ENCODE measurements around the gene KCNC2.

Gene KCNC2

DNA sequence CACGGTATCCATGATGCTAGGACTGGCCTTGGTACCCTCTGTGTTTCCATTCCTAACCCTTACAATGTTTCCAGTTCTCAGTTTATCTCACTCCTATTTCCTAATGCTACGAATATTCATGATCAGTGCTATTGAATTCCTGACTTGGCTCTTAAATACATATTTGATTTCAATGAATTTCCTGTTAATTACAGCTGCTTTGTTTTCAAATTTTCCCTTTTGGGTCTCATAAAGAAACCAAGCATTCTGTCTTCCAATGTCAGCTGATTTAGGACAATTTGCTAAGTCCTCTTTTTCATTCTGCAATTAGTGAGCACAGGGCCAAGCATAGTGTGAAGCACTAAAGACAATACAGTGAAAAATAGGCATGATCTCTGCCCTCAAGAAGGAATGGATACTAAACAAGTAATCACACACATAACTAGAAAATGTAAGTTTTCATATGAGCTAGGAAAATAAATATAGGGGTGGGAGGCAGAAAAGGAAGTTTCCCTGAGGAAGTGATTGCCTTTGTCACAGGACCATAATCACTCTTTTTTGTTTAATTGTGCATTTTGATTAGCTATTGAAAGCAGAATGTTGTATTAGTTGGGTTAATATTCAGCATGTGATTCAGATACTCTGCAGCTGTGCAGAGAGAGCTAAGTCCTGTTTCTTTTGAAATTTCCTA, 88.5 kb downstream of the KCNC2 start:
- H3K9me2 ChIP-seq (replicated peaks; ENCODE audit: insufficient read depth, low read length): no peaks in the 10 kb centered on the region
- H3K4me2 ChIP-seq (ENCODE audit: low read depth, low read length, poor library complexity, severe bottlenecking): no peak overlapping the region
- no peak for TF ChIP-seq EZH2phosphoT487 (conservative IDR thresholded peaks at IDR 0.05; ENCODE audit: low read length)
- TF ChIP-seq, protein P1, sequence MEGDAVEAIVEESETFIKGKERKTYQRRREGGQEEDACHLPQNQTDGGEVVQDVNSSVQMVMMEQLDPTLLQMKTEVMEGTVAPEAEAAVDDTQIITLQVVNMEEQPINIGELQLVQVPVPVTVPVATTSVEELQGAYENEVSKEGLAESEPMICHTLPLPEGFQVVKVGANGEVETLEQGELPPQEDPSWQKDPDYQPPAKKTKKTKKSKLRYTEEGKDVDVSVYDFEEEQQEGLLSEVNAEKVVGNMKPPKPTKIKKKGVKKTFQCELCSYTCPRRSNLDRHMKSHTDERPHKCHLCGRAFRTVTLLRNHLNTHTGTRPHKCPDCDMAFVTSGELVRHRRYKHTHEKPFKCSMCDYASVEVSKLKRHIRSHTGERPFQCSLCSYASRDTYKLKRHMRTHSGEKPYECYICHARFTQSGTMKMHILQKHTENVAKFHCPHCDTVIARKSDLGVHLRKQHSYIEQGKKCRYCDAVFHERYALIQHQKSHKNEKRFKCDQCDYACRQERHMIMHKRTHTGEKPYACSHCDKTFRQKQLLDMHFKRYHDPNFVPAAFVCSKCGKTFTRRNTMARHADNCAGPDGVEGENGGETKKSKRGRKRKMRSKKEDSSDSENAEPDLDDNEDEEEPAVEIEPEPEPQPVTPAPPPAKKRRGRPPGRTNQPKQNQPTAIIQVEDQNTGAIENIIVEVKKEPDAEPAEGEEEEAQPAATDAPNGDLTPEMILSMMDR (IDR thresholded peaks at IDR 0.05; ENCODE audit: insufficient read depth, low read length, poor library complexity, severe bottlenecking): no peak
- H3K9ac ChIP-seq (ENCODE audit: low read length): no peak overlapping the region
- no peak overlapping the region for H2AFZ ChIP-seq (ENCODE audit: low read depth, low read length, severe bottlenecking)
- H3K27ac ChIP-seq (ENCODE audit: low read depth, low read length): no peak overlapping the region
- no peaks in the 10 kb centered on the region for H3K27me3 ChIP-seq (ENCODE audit: low read length)
- no peaks in the 10 kb centered on the region for H3K79me2 ChIP-seq (ENCODE audit: insufficient read depth, low read length)
- H3K9me3 ChIP-seq (ENCODE audit: insufficient read depth, low read length): no peaks in the 10 kb centered on the region
- no peak overlapping the region for H3K4me3 ChIP-seq (ENCODE audit: insufficient read depth, low read length, poor library complexity, severe bottlenecking)
- no peaks in the 10 kb centered on the region for H3K36me3 ChIP-seq (ENCODE audit: low read length)
- H4K20me1 ChIP-seq (ENCODE audit: low read depth, low read length): no peaks in the 10 kb centered on the region
- H3F3A ChIP-seq (ENCODE audit: insufficient read depth): no peaks in the 10 kb centered on the region

DNA sequence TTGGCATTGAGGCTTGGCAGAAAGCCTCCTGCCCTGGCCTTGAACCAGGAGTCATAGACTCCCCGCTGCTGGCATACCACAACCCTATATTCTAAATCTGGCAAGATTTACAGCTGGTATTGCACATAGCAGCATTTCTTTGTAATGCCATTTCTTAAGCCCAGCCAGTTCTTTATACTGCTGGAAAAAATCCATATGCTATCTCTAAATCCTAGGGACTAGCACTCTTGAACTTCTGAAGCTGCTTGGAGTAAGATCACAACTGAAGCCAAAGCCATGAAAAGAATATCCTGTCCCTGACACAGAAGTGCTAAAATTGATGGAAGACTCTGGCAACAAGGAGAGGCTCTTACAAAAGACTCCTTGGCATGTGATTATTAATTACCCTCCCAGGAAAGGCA, 89.3 kb downstream of the KCNC2 start:
- Histone ChIP-seq H3K36me3 (ENCODE audit: low read length) (no peaks in the 10 kb centered on the region), H3K79me2 (ENCODE audit: insufficient read depth, low read length) (no peaks in the 10 kb centered on the region), H3K9me3 (ENCODE audit: insufficient read depth, low read length) (no peaks in the 10 kb centered on the region), H4K20me1 (ENCODE audit: low read depth, low read length) (no peaks in the 10 kb centered on the region), H2AFZ (ENCODE audit: low read depth, low read length, severe bottlenecking) (no peak overlapping the region), H3K27me3 (ENCODE audit: low read length) (no peaks in the 10 kb centered on the region), H3K27ac (ENCODE audit: low read depth, low read length) (no peak overlapping the region), H3F3A (ENCODE audit: insufficient read depth) (no peaks in the 10 kb centered on the region), H3K9me2 (replicated peaks; ENCODE audit: insufficient read depth, low read length) (no peaks in the 10 kb centered on the region), H3K4me2 (ENCODE audit: low read depth, low read length, poor library complexity, severe bottlenecking) (no peak overlapping the region), H3K4me3 (ENCODE audit: insufficient read depth, low read length, poor library complexity, severe bottlenecking) (no peak overlapping the region), H3K9ac (ENCODE audit: low read length) (no peak overlapping the region)
- no peak for TF ChIP-seq EZH2phosphoT487 (conservative IDR thresholded peaks at IDR 0.05; ENCODE audit: low read length)
- TF ChIP-seq, protein P1 (IDR thresholded peaks at IDR 0.05; ENCODE audit: insufficient read depth, low read length, poor library complexity, severe bottlenecking): no peak

DNA sequence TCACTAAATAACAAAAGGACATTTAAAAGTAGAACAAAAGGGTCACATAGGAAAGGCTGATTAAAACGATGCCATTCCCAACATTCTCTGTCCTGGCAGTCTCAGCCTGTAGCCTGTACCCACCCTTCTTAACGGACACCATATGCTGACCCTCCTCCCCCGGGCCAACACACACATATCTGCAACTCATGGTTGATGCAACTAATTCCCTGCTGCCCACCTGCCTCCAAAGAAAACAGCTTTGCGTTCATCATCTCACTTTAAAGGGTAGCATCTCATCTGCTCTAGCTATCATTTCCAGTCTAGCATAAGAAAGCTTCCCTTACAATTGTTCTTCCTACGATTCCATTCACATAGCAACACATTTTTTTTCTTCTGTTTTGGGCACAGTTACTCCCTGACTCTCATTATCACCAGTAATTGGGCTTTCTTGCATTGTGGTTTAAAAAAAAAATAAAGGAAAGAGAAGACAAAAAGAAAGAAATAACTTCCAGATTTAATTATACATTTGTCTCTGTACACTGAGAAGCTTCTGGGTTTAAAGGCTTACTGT, 92.9 kb downstream of the KCNC2 start:
- H3K4me3 ChIP-seq (ENCODE audit: insufficient read depth, low read length, poor library complexity, severe bottlenecking): no peak overlapping the region
- H3K79me2 ChIP-seq (ENCODE audit: insufficient read depth, low read length): no peaks in the 10 kb centered on the region
- H3K27ac ChIP-seq (ENCODE audit: low read depth, low read length): no peak overlapping the region
- no peaks in the 10 kb centered on the region for H3K9me3 ChIP-seq (ENCODE audit: insufficient read depth, low read length)
- H4K20me1 ChIP-seq (ENCODE audit: low read depth, low read length): no peaks in the 10 kb centered on the region
- H3K27me3 ChIP-seq (ENCODE audit: low read length): no peaks in the 10 kb centered on the region
- H3K9ac ChIP-seq (ENCODE audit: low read length): no peak overlapping the region
- no peaks in the 10 kb centered on the region for H3F3A ChIP-seq (ENCODE audit: insufficient read depth)
- H2AFZ ChIP-seq (ENCODE audit: low read depth, low read length, severe bottlenecking): no peak overlapping the region
- H3K9me2 ChIP-seq (replicated peaks; ENCODE audit: insufficient read depth, low read length): no peaks in the 10 kb centered on the region
- TF ChIP-seq, protein P1 (IDR thresholded peaks at IDR 0.05; ENCODE audit: insufficient read depth, low read length, poor library complexity, severe bottlenecking): no peak
- no peak for TF ChIP-seq EZH2phosphoT487 (conservative IDR thresholded peaks at IDR 0.05; ENCODE audit: low read length)
- no peak overlapping the region for H3K4me2 ChIP-seq (ENCODE audit: low read depth, low read length, poor library complexity, severe bottlenecking)
- no peaks in the 10 kb centered on the region for H3K36me3 ChIP-seq (ENCODE audit: low read length)

All from SU-DHL-6 (cell line).